ENCODE data around the gene ZDHHC11. TPM values are rescaled to one million over a fixed set of nuclear protein-coding genes. Genes with fewer than 3 reads are reported as not detected.
"Not testable (repeated sequence)": the region's sequence is repeated elsewhere in the genome, so short reads cannot be mapped to it uniquely, and the experiment has no call there.

ZDHHC11 gene
- total RNA-seq, 4 donors from 2014 or later, result 1.1 to 7.0 (median 3.3) TPM

DNA sequence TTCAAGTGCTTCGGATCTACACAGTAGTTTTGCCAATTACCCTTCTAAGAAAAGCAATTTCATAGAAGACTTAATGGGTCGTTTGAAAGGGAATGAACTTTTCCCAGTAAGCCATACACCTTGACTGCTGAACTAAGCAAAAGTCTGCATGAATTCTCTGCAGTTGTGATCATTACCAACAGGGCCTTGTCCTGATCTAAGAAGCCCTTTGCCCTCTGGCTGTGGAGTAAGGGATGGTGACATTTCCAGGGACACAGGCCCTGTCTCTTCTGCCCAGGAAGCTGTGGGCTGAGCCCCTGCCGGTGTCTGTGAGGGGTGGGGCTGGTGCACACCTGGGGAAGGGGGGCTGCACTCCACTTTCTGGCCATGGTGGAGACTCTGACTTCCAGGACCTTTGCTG lies 30.5 kb downstream of the ZDHHC11 start:
- Histone ChIP-seq H3K4me1 (no peaks in the 10 kb centered on the region), H3K9me3 (no peaks in the 10 kb centered on the region), H3K36me3 (no peaks in the 10 kb centered on the region), H3K4me3 (no peak overlapping the region), H3K27ac (no peak overlapping the region), H3K27me3 (no peaks in the 10 kb centered on the region)
- DNase-seq, result no peak
- 63 to 72% methylated on average over 2 to 3 of the region's 3 CpGs for WGBS, 2 donors
- intact Hi-C loops (cut with DNase I), result no loop called here
- no peak for TF ChIP-seq POLR2A (IDR thresholded peaks at IDR 0.05)
- TF ChIP-seq, protein P1, sequence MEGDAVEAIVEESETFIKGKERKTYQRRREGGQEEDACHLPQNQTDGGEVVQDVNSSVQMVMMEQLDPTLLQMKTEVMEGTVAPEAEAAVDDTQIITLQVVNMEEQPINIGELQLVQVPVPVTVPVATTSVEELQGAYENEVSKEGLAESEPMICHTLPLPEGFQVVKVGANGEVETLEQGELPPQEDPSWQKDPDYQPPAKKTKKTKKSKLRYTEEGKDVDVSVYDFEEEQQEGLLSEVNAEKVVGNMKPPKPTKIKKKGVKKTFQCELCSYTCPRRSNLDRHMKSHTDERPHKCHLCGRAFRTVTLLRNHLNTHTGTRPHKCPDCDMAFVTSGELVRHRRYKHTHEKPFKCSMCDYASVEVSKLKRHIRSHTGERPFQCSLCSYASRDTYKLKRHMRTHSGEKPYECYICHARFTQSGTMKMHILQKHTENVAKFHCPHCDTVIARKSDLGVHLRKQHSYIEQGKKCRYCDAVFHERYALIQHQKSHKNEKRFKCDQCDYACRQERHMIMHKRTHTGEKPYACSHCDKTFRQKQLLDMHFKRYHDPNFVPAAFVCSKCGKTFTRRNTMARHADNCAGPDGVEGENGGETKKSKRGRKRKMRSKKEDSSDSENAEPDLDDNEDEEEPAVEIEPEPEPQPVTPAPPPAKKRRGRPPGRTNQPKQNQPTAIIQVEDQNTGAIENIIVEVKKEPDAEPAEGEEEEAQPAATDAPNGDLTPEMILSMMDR (IDR thresholded peaks at IDR 0.05), result no peak

DNA sequence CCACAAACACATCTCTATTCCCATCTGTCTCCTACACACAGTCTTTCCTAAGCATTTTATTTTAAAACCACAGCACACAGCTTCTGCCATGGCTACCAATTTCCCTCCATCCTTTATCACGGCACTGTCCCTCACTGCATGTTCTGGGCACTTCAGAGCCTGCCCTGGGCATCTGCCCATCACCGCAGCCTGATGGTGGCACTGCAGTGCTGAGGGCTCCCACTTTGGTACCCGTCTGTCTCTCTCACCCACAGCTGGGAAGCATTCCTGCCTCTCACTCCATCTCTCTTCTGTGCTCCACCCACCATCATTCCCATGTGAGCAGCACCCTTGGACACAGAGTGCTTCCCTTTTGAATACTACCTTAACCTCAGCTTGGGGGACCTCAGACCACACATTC lies 31.7 kb downstream of the ZDHHC11 start:
- TF ChIP-seq POLR2A (IDR thresholded peaks at IDR 0.05), result no peak
- TF ChIP-seq, protein P1 (IDR thresholded peaks at IDR 0.05), result no peak

DNA sequence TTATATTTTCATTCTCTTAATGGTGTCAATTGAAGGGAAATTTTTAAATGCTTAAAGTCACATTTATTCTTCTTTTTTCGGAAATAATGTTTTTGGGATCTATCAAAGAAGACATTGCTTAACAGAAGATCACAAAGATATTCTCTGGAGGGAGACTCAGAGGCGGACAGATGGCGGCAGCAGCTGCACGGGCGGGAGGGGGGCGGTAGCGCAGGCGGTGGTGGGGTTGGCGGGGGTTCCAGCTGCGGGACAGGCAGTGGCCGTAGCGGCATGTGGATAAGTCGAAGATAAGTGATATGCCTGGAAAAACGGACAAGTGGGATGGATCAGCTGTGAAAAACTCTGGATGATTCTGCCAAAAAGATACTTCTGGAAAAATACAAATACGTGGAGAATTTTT lies 34.6 kb downstream of the ZDHHC11 start:
- no peak for DNase-seq
- H3K27me3 ChIP-seq, result no peaks in the 10 kb centered on the region
- H3K27ac ChIP-seq, result no peak overlapping the region
- H3K4me1 ChIP-seq, result no peaks in the 10 kb centered on the region
- TF ChIP-seq, protein P1 (IDR thresholded peaks at IDR 0.05), result no peak
- TF ChIP-seq POLR2A (IDR thresholded peaks at IDR 0.05), result no peak
- no peaks in the 10 kb centered on the region for H3K36me3 ChIP-seq
- intact Hi-C loops (cut with DNase I), result no loop called here
- H3K4me3 ChIP-seq, result no peak overlapping the region
- H3K9me3 ChIP-seq, result no peaks in the 10 kb centered on the region
- 93 to 98% methylated on average over 14 to 15 of the region's 15 CpGs for WGBS, 2 donors

More for the DNA sequence above, 31.7 kb downstream of the ZDHHC11 start:
- H3K27ac ChIP-seq, result no peak overlapping the region
- H3K4me1 ChIP-seq, result no peaks in the 10 kb centered on the region
- WGBS, 2 donors, result 84 to 86% methylated on average over 3 of the region's 3 CpGs
- H3K36me3 ChIP-seq, result no peaks in the 10 kb centered on the region
- intact Hi-C loops (cut with DNase I), result no loop called here
- H3K9me3 ChIP-seq, result no peaks in the 10 kb centered on the region
- H3K27me3 ChIP-seq, result no peaks in the 10 kb centered on the region
- no peak for DNase-seq
- no peak overlapping the region for H3K4me3 ChIP-seq

- Histone ChIP-seq H3K9me3 (no peaks in the 10 kb centered on the region), H3K4me3 (no peak overlapping the region), H3K4me1 (no peaks in the 10 kb centered on the region), H3K27ac (no peak overlapping the region), H3K36me3 (no peaks in the 10 kb centered on the region), H3K27me3 (no peaks in the 10 kb centered on the region)
- DNase-seq, result no peak
- TF ChIP-seq, protein P1 (IDR thresholded peaks at IDR 0.05), result no peak
- TF ChIP-seq POLR2A (IDR thresholded peaks at IDR 0.05), result no peak
- 75 to 90% methylated on average over 3 of the region's 3 CpGs for WGBS, 2 donors
- intact Hi-C loops (cut with DNase I), result no loop called here
Observed at GRCh38 chr5:815449-815848, 35.3 kb downstream of the ZDHHC11 start.

DNA sequence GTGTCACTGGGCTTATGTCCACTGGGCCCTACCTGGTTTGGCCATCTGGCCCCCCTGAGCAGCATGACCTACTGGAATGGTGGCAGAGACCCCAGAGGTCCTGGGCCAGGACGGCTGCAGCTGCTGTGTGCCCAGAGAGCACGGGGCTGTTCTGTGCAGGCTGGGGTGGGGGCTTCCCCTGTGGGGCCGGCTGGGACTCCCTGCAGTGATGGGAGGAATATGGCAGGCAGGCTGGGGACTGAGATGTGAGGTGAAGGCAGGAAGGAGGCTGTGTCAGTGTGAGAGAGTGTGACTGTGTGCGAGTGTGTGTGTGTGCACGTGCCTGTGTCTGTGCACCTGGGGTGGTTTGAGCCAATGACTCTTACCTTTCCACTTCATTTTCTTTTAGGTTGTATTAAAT lies 37.2 kb downstream of the ZDHHC11 start:
- H3K36me3 ChIP-seq; H3K9me3 ChIP-seq; H3K4me1 ChIP-seq; intact Hi-C loops (cut with DNase I); H3K4me3 ChIP-seq; H3K27me3 ChIP-seq; H3K27ac ChIP-seq; DNase-seq: not testable (repeated sequence)
- 76 to 90% methylated on average over 2 of the region's 5 CpGs for WGBS, 2 donors

DNA sequence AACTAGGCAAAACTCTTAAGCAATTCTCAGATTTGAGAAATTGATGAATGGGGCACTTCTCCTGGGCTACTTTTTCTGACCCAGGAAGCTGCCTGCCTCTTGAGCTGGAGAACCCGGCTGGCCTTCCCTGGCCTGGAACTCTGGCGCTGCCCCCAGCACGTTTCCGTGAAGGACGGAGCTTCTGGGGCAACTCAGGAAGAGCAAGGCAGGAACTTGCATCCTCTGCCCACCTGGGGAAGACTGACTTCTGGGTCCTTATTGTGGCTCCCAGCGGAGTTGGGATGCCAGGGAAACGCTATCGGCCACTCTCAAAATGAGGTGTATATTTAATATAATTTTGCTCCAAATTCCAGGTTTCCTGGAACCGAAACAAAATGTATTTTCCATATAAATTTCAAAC lies 39.4 kb downstream of the ZDHHC11 start:
- H3K4me3 ChIP-seq; DNase-seq; H3K27me3 ChIP-seq; H3K36me3 ChIP-seq; H3K27ac ChIP-seq; H3K9me3 ChIP-seq; intact Hi-C loops (cut with DNase I); H3K4me1 ChIP-seq: not testable (repeated sequence)
- no CpG with 5 or more reads among the region's 9 CpGs for WGBS, 2 donors

GRCh38 chr5:807719-808514 lies 42.9 kb downstream of the ZDHHC11 start:
- H3K27me3 ChIP-seq; H3K4me3 ChIP-seq; DNase-seq; H3K4me1 ChIP-seq; H3K27ac ChIP-seq; intact Hi-C loops (cut with DNase I); H3K36me3 ChIP-seq; H3K9me3 ChIP-seq: not testable (repeated sequence)
- WGBS, 2 donors, result 66 to 71% methylated on average over 4 to 6 of the region's 10 CpGs

Measured in esophagus squamous epithelium (tissue), 5 donors.